GM23338 (cell line): ENCODE data around the gene ENTPD6.

ENCODE experiments used
- CTCF ChIP-seq, 2 experiments: fragments of 200-600 bp in 1 of 2; sonication (generic) in 1 of 2; conservative IDR thresholded peaks; 2 replicates each; pipeline versions ENCODE4 v1.5.1 to v1.6.1; 2016 to 2017; ENCODE audit warnings: antibody characterized with exemption in 2 of 2, low read depth in 2 of 2, mild to moderate bottlenecking in 2 of 2, moderate library complexity in 1 of 2
- EZH2 ChIP-seq: fragments of 200-600 bp; sonication (generic); IDR thresholded peaks from one replicate; pipeline ENCODE4 v1.8.0; 2017; ENCODE audit warnings: antibody characterized with exemption, mild to moderate bottlenecking, low read depth; ENCODE audit not compliant: unreplicated experiment
- EZH2phosphoT487 ChIP-seq: fragments of 200-600 bp; sonication (generic); IDR thresholded peaks from one replicate; pipeline ENCODE4 v1.8.1; 2018; ENCODE audit warnings: antibody characterized with exemption; ENCODE audit not compliant: unreplicated experiment
- REST ChIP-seq: IDR thresholded peaks from one replicate; pipeline ENCODE4 v1.6.1; 2018; ENCODE audit warnings: antibody characterized with exemption; ENCODE audit not compliant: unreplicated experiment

- TF ChIP-seq CTCF (conservative IDR thresholded peaks at IDR 0.05; ENCODE audit: low read depth in 2 of 2) (no peak), REST (no peak), EZH2phosphoT487 (no peak), EZH2 (no peak)
These were observed 59.1 kb downstream of the ENTPD6 start for GRCh38 chr20:25254571-25254970.
